GM18861 (cell line): ENCODE results near the gene DGCR6L.

ENCODE experiments used
- ATAC-seq: cut with Tn5 transposase; IDR thresholded peaks from one replicate; pipeline ENCODE4 v1.9.1; 2021; ENCODE audit not compliant: unreplicated experiment

DGCR6L gene

GRCh38 chr22:20264614-20265452, 55.0 kb downstream of the DGCR6L start:
- no peak for ATAC-seq
